HUES48 (cell line): ENCODE measurements around the gene NPAS3.

Experiments used
- H3K27ac ChIP-seq: one replicate; pipeline ENCODE4 v1.7.0; 2013; ENCODE audit warnings: low read depth, low read length, inconsistent platforms
- H3K27me3 ChIP-seq: 2 replicates; pipeline ENCODE4 v1.6.1; 2013; ENCODE audit warnings: mild to moderate bottlenecking, low read length; ENCODE audit not compliant: control insufficient read depth, insufficient read depth
- H3K36me3 ChIP-seq: 2 replicates; pipeline ENCODE4 v1.6.1; 2013; ENCODE audit warnings: low read length; ENCODE audit not compliant: control insufficient read depth, insufficient read depth
- H3K4me1 ChIP-seq: 2 replicates; pipeline ENCODE4 v1.6.1; 2013; ENCODE audit warnings: mild to moderate bottlenecking, low read length; ENCODE audit not compliant: control insufficient read depth, insufficient read depth
- H3K4me3 ChIP-seq: 2 replicates; pipeline ENCODE4 v1.5.1; 2013; ENCODE audit warnings: mild to moderate bottlenecking, low read depth, low read length
- H3K9ac ChIP-seq: 2 replicates; pipeline ENCODE4 v1.6.1; 2013; ENCODE audit warnings: mild to moderate bottlenecking, low read depth, low read length, moderate library complexity
- H3K9me3 ChIP-seq: 2 replicates; pipeline ENCODE4 v1.6.1; 2013; ENCODE audit warnings: low read length; ENCODE audit not compliant: control insufficient read depth, insufficient read depth

NPAS3 gene

DNA sequence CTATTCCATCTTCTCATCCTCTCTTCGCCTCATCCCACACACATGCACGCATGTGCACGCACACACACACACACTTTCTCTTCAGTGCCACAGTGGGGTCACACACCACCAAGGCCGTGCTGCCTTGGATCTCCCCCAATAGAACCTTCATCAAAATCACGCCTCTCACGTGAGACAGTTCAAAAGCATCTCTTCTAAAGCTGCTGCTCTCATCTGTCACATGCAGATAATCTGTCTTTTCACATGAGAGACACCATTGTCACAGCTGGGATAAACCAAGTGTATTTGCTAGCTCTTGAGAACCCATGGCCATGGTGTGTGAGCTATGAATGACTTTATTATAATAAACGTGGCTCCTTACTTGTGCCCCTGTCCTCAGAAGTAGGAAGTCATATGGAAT lies 793.5 kb downstream of the NPAS3 start:
- H3K9me3 ChIP-seq, result no peaks in the 10 kb centered on the region
- peaks cover 17% of the 10 kb centered on the region for H3K4me1 ChIP-seq
- no peaks in the 10 kb centered on the region for H3K27me3 ChIP-seq
- H3K36me3 ChIP-seq, result no peaks in the 10 kb centered on the region
- no peak overlapping the region for H3K4me3 ChIP-seq
- H3K27ac ChIP-seq, result no peak overlapping the region
- no peak overlapping the region for H3K9ac ChIP-seq

- Histone ChIP-seq H3K4me3 (no peak overlapping the region), H3K36me3 (no peaks in the 10 kb centered on the region), H3K9me3 (no peaks in the 10 kb centered on the region), H3K27me3 (no peaks in the 10 kb centered on the region), H3K27ac (no peak overlapping the region), H3K4me1 (peaks cover 17% of the 10 kb centered on the region), H3K9ac (no peak overlapping the region)
These were observed 794.6 kb downstream of the NPAS3 start for GRCh38 chr14:33733310-33733709.

GRCh38 chr14:33733721-33734120 lies 795.0 kb downstream of the NPAS3 start:
- no peak overlapping the region for H3K9ac ChIP-seq
- H3K36me3 ChIP-seq, result no peaks in the 10 kb centered on the region

GRCh38 chr14:33734387-33734786 lies 795.7 kb downstream of the NPAS3 start:
- H3K27ac ChIP-seq, result no peak overlapping the region
- H3K4me1 ChIP-seq, result peaks cover 17% of the 10 kb centered on the region
- no peaks in the 10 kb centered on the region for H3K9me3 ChIP-seq
- no peak overlapping the region for H3K9ac ChIP-seq
- no peaks in the 10 kb centered on the region for H3K36me3 ChIP-seq
- no peak overlapping the region for H3K4me3 ChIP-seq
- H3K27me3 ChIP-seq, result no peaks in the 10 kb centered on the region

More at GRCh38 chr14:33733721-33734120, 795.0 kb downstream of the NPAS3 start:
- no peak overlapping the region for H3K27ac ChIP-seq
- no peaks in the 10 kb centered on the region for H3K9me3 ChIP-seq
- H3K27me3 ChIP-seq, result no peaks in the 10 kb centered on the region
- H3K4me1 ChIP-seq, result peaks cover 17% of the 10 kb centered on the region
- no peak overlapping the region for H3K4me3 ChIP-seq

- no peak overlapping the region for H3K9ac ChIP-seq
- H3K9me3 ChIP-seq, result no peaks in the 10 kb centered on the region
- no peak overlapping the region for H3K27ac ChIP-seq
- H3K4me3 ChIP-seq, result no peak overlapping the region; the same call in 1 of the 2 replicates
- no peaks in the 10 kb centered on the region for H3K36me3 ChIP-seq
- no peaks in the 10 kb centered on the region for H3K27me3 ChIP-seq
- H3K4me1 ChIP-seq, result peaks cover 17% of the 10 kb centered on the region
These were observed 797.7 kb downstream of the NPAS3 start for GRCh38 chr14:33736299-33736825.

DNA sequence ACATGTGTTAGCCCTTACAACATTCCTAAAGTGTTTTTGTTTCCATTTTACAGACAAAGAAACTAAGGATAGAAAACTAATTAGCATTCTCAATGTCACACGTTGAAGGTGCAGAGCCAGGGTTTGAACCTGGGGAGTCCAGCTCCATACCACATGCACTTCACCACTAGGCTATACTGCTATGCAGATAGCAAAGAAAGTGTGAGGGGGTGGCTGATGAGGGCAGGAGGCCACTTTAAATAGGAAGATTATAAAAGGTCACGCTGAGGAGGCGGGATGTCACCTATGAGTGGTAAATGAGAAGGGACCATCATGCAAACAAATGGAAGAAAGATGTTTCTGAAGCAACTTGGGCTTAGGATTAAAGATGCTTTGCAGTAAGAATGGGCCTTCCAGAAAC lies 798.3 kb downstream of the NPAS3 start:
- Histone ChIP-seq H3K27me3 (no peaks in the 10 kb centered on the region), H3K27ac (no peak overlapping the region), H3K4me1 (peaks cover 17% of the 10 kb centered on the region), H3K36me3 (no peaks in the 10 kb centered on the region), H3K9me3 (no peaks in the 10 kb centered on the region), H3K9ac (no peak overlapping the region), H3K4me3 (no peak overlapping the region)

DNA sequence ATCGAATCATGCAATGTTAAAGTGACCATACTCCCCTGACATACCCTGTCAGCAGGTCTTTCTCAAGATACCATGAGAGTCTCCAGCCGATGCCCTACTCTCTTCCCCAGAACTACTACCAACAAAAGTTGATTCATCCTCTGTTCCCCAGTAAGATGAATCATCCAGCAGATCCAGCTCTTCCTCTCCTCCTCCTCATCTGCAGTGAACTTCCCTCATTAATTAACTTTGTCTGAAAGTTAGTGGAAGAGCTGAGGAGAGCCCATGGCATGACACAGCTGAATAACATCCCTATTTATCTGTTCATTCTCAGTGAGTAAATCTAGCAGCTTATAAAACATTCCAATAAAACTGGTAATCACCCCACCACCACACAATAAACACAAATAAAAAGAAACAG lies 798.8 kb downstream of the NPAS3 start:
- Histone ChIP-seq H3K4me1 (peaks cover 17% of the 10 kb centered on the region), H3K4me3 (no peak overlapping the region), H3K27ac (no peak overlapping the region)

DNA sequence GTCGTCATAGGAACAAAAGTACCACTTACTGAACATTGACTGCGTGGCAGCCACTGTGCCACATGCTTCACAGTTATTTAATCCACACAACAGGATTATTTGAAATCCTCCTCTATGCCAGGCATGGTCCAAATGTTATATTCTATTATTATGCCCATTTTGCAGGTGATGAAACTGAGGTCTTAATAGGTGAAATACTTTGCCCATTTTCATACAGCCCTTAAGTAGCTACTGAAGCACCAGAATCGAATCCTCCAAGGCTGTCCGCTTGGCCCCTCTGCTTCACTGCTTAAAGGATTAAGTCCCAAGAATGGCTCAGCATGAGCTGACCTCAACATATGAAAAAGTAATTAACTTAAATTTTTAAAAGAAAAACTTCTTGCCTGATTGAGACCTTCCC lies 799.4 kb downstream of the NPAS3 start:
- Histone ChIP-seq H3K9me3 (no peaks in the 10 kb centered on the region), H3K36me3 (no peaks in the 10 kb centered on the region), H3K9ac (no peak overlapping the region), H3K27me3 (no peaks in the 10 kb centered on the region), H3K27ac (no peak overlapping the region), H3K4me1 (peaks cover 17% of the 10 kb centered on the region), H3K4me3 (no peak overlapping the region)

More for the DNA sequence above, 798.8 kb downstream of the NPAS3 start:
- Histone ChIP-seq H3K9ac (no peak overlapping the region), H3K36me3 (no peaks in the 10 kb centered on the region), H3K27me3 (no peaks in the 10 kb centered on the region), H3K9me3 (no peaks in the 10 kb centered on the region)

- no peaks in the 10 kb centered on the region for H3K9me3 ChIP-seq
- no peaks in the 10 kb centered on the region for H3K27me3 ChIP-seq
- H3K9ac ChIP-seq, result no peak overlapping the region
- H3K4me3 ChIP-seq, result no peak overlapping the region
- H3K4me1 ChIP-seq, result peaks cover 17% of the 10 kb centered on the region
- no peak overlapping the region for H3K27ac ChIP-seq
- H3K36me3 ChIP-seq, result no peaks in the 10 kb centered on the region
These were observed 799.8 kb downstream of the NPAS3 start for GRCh38 chr14:33738491-33738890.

- no peak overlapping the region for H3K4me3 ChIP-seq
- H3K9ac ChIP-seq, result no peak overlapping the region
- H3K9me3 ChIP-seq, result no peaks in the 10 kb centered on the region
- peaks cover 11% of the 10 kb centered on the region for H3K4me1 ChIP-seq
- H3K27ac ChIP-seq, result no peak overlapping the region
- H3K36me3 ChIP-seq, result no peaks in the 10 kb centered on the region
- no peaks in the 10 kb centered on the region for H3K27me3 ChIP-seq
These were observed 801.9 kb downstream of the NPAS3 start for GRCh38 chr14:33740531-33740930.

DNA sequence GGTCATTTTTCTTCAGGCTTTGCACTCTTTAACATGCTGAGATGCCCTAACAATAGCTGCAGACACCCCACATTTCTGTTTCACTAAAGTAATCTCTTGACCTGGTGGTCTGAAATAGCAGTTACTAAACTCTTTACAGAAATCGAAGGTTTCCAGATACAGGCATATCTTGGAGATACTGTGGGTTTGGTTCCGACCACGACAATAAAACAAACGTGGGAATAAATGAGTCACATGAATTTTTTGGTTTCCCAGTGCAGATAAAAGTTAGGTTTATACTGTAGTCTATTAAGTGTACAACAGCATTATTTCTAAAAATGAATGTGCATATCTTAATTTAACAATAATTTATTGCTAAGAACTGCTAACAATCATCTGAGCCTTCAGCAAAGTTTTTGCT lies 803.5 kb downstream of the NPAS3 start:
- H3K4me1 ChIP-seq, result no peaks in the 10 kb centered on the region
- no peak overlapping the region for H3K9ac ChIP-seq

GRCh38 chr14:33745163-33745562 lies 806.5 kb downstream of the NPAS3 start:
- H3K27ac ChIP-seq, result no peak overlapping the region
- H3K27me3 ChIP-seq, result no peaks in the 10 kb centered on the region
- H3K9ac ChIP-seq, result no peak overlapping the region
- H3K4me1 ChIP-seq, result no peaks in the 10 kb centered on the region
- H3K4me3 ChIP-seq, result no peak overlapping the region
- H3K36me3 ChIP-seq, result no peaks in the 10 kb centered on the region
- H3K9me3 ChIP-seq, result no peaks in the 10 kb centered on the region

More for the DNA sequence above, 803.5 kb downstream of the NPAS3 start:
- no peaks in the 10 kb centered on the region for H3K27me3 ChIP-seq
- no peak overlapping the region for H3K4me3 ChIP-seq
- H3K36me3 ChIP-seq, result no peaks in the 10 kb centered on the region
- no peak overlapping the region for H3K27ac ChIP-seq
- H3K9me3 ChIP-seq, result no peaks in the 10 kb centered on the region
